Stimulated activated naive CD8-positive, alpha-beta T cell treated with anti-CD3 and anti-CD28 coated beads, Interleukin-15, amount 100 ng/mL, for 72 hours (primary cell): ENCODE results near the gene LHX5.
"Not testable (repeated sequence)": the region's sequence is repeated elsewhere in the genome, so short reads cannot be mapped to it uniquely, and the experiment has no call there.

Experiments used
- ATAC-seq: fragments of 150-1000 bp; cut with Tn5 transposase; 2 replicates; pipeline ENCODE4 v1.10.0; 2021; ENCODE audit warnings: mild to moderate bottlenecking, moderate library complexity
- DNase-seq, 2 donors: peaks; one replicate each; pipeline ENCODE4 v3.0.0; 2021 to 2022
- H3K27ac Mint-ChIP-seq, 2 donors: one replicate each; pipeline ENCODE4 v1.8.0; 2022; ENCODE audit warnings: mild to moderate bottlenecking in 2 of 2, mixed read lengths in 2 of 2, moderate library complexity in 2 of 2
- H3K27me3 Mint-ChIP-seq: one replicate; pipeline ENCODE4 v1.8.0; 2022; ENCODE audit warnings: mixed read lengths
- H3K4me1 Mint-ChIP-seq: one replicate; pipeline ENCODE4 v1.8.0; 2022; ENCODE audit warnings: mild to moderate bottlenecking, mixed read lengths
- H3K4me3 Mint-ChIP-seq, 2 donors: one replicate each; pipeline ENCODE4 v1.8.0; 2022; ENCODE audit warnings: mild to moderate bottlenecking in 2 of 2, mixed read lengths in 2 of 2, moderate library complexity in 1 of 2
- H3K9me3 Mint-ChIP-seq, 2 donors: one replicate each; pipeline ENCODE4 v1.8.0; 2022; ENCODE audit warnings: mixed read lengths in 2 of 2

The LHX5 gene

DNA sequence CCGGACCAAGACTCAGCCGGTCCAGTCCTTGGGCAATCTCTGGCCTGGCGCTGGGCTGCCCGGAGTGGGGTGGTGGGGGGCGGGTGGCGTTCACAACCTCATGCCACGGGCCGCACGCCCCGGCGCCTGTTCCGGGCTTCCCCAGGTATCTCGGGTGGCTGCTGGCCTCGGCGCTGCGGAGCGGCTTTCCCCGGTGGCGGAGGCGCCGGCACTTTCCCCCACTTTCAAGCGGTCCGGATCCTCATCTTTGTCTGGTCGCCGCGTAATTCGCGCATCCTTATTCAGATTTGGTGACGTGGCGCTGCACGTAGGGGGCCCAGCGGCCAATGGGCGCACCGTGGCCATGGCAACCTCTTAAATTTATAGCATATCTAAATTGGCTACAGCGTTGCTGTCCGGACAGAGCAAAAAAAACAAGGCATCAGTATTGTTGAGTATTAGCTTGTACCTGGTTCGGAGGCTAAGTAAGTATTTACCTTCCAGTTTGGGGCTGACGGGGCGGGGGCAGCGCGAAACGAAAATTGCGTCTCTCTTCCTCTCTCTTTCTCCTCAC is at the start of gene LHX5:
LHX5 (minus strand) TSS at position 253 of the 553 bp plus-strand sequence. CDS start 373 bp downstream, outside the sequence.
- Mint-ChIP-seq H3K4me1 (peaks cover 30% of the 10 kb centered on the region), H3K27me3 (peaks cover 99% of the 10 kb centered on the region), H3K27ac (no peak within 1 kb of the TSS), H3K4me3 (peak within 1 kb of the TSS in 1 of 2 donors; percentile 55), H3K9me3 (no peaks in the 10 kb centered on the region)
- ATAC-seq (no peak), DNase-seq (peak in 1 of 2 donors; percentile 10)

DNA sequence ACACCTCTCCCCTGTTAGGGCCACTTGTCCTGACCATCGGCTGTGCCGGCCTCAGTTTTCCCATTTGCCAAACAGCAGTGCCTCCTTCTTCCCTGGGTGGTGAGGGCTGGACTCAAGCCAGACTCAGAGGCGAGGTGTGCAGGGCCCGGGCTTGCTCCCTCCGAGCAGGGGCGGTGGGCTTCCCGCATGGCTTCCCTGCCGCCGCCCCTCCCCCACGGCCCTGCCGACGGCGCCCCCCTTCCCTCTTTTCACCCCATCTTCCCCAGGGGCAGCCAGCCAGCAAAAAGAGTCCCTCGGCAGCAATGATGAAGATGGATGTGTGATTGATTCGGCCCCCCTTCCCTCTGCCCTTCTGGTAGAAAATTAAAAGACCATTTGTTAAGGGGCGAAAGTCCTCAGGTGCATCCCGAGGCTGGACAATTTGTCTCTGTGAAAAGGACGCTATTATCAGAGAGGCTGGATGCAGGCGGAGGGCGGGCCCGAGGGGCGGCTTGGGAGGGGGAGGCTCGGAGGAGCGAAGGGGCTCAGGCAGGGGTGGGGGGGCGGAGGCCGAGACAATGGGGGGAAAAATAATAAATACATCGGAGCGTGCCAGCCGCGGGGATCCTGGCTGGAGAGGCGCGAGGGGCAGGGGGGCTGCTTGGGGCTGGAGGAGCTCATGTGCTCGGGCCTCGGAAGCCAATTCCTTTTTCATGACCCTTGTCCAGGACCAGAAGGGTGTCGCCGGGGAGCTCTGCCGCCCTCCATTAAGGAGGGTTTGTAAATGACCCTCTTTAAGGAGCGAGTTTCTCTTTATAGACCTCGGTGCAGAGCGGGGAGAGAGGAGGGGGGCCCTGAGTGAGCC is 48.0 kb upstream of the LHX5 start:
- DNase-seq (no peak), ATAC-seq (no peak)
- H3K27me3 Mint-ChIP-seq, result peaks cover 98% of the 10 kb centered on the region
- no peak overlapping the region for H3K27ac Mint-ChIP-seq
- no peak overlapping the region for H3K4me3 Mint-ChIP-seq
- H3K9me3 Mint-ChIP-seq, result no peaks in the 10 kb centered on the region
- H3K4me1 Mint-ChIP-seq, result peaks cover 10% of the 10 kb centered on the region

DNA sequence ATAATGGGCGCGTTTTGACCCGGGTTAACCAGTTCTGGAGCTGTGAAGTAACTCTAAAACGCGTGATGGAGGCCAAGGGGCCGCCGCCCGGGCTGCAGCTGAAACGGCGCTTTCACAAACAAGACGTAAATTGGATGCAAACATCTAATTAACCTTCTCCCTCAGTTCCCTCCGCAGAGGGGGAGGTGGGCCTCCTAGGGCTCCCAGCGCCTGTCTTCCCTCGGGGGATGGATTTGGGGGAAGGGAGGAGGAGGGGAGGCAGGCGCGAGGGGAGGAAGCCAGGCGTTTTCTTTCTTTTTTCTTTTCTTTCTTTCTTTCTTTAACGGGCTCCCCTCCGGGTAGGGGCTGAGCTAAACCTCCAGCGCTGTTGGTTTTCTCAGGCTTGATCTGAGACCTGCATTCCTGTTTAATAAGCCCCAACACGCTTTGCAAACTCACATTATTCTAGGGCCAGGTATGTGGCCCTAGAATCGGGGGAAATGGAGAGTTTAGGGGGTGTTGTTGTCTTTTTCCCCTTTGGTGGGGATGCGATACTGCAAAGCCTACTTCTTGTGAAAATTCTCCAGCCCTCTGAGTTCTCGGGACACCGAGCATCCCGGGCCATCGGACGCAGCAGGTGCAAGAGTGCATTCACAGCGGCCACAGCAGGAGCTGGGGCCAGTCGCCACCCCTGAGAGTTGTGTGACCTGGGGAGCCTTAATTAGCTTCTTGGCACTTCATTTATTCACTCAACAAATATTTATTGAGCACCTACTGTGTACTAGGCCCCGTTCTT is 43.6 kb upstream of the LHX5 start:
- Mint-ChIP-seq H3K9me3 (no peaks in the 10 kb centered on the region), H3K4me3 (no peak overlapping the region), H3K27me3 (peaks cover 94% of the 10 kb centered on the region), H3K4me1 (peaks cover 10% of the 10 kb centered on the region), H3K27ac (no peak overlapping the region)
- no peak for ATAC-seq
- no peak for DNase-seq

DNA sequence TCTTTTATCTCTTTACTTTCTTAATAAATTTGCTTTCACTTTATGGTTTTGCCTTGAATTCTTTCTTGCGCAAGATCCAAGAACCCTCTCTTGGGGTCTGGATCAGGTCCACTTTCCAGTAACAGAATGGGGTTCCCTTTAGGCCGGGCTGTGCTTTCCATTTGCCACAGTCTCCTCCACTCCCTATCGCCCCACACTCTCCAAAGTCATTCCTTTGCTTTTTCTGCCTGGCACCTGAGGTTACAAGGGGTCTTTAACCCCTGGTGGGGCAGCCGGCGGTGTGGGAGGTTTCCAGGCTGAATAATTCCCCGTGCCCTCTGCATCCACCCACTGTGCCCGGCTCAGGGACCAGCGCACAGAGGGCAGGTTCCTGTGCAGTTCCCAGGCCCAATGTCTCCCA is 42.9 kb upstream of the LHX5 start:
- DNase-seq (no peak), ATAC-seq (no peak)
- H3K9me3 Mint-ChIP-seq, result no peaks in the 10 kb centered on the region
- peaks cover 94% of the 10 kb centered on the region for H3K27me3 Mint-ChIP-seq
- no peak overlapping the region for H3K27ac Mint-ChIP-seq
- H3K4me1 Mint-ChIP-seq, result peaks cover 10% of the 10 kb centered on the region
- H3K4me3 Mint-ChIP-seq, result no peak overlapping the region

DNA sequence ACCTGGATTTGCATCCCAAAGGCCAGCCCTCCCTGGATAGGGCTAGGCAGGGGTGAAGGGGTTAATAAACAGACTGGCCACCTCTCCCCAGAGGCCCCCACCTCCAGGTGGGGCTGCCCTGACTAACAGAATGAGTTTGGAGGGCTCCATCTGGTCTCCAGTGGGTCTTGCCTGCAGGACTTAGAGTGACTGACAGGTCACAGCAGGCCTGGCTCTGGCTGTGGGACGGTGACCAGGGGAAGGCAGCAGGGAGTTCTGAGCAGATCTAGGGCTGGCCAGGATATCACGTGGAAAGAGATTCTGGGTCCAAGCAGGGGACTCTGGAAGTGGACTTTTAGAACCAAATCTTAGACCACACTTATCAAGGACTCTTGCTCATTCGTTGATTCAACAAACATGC is 40.9 kb upstream of the LHX5 start:
- Mint-ChIP-seq H3K9me3 (peaks cover 0 to 4% of the 10 kb centered on the region in 2 donors), H3K27me3 (peaks cover 82% of the 10 kb centered on the region), H3K4me1 (peaks cover 10% of the 10 kb centered on the region), H3K4me3 (no peak overlapping the region), H3K27ac (no peak overlapping the region)
- no peak for DNase-seq
- ATAC-seq, result no peak

DNA sequence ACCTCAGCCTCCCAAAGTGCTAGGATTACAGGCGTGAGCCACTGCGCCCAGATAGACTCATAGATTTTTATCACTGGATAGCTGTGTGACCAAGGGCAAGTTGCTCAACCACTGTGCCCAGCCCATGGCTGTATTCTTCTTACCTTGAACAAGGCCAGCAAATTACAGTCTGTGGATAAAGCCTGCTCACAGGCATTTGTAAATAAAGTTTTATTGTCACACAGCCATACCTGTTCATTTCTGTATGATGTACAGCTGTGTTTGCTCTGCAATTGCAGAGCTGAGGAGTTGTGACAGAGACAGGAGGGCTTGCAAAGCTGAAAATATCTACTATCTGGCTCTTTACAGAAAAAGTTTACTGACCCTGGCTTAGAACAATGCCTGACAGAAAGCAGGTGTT is 35.2 kb upstream of the LHX5 start:
- Mint-ChIP-seq H3K27ac (no peak overlapping the region), H3K4me3 (no peak overlapping the region), H3K9me3 (peaks cover 0 to 4% of the 10 kb centered on the region in 2 donors), H3K4me1 (no peaks in the 10 kb centered on the region), H3K27me3 (peaks cover 49% of the 10 kb centered on the region)
- no peak for ATAC-seq
- no peak for DNase-seq

DNA sequence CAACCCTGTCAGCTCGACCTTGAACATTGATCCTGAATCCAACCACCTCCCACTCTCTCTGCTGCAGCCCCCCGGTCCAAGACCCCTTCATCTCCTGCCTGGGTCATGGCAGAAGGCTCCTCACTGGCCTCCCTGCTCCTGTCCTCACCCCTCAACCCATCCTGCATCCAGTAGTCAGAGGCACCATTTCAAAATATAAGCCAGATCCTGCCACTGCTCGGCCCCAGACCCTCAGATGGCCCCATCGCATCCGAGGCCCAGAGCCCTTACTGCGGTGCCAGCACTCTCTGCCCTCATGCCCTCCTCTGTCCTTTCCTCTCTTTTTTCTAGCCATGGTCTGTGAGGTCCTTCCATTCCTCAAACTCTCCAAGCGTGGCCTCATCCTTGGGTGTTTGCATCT is 34.3 kb upstream of the LHX5 start:
- DNase-seq (no peak), ATAC-seq (no peak)
- Mint-ChIP-seq H3K9me3 (peaks cover 0 to 4% of the 10 kb centered on the region in 2 donors), H3K27ac (no peak overlapping the region), H3K4me3 (no peak overlapping the region), H3K27me3 (peaks cover 49% of the 10 kb centered on the region), H3K4me1 (no peaks in the 10 kb centered on the region)

DNA sequence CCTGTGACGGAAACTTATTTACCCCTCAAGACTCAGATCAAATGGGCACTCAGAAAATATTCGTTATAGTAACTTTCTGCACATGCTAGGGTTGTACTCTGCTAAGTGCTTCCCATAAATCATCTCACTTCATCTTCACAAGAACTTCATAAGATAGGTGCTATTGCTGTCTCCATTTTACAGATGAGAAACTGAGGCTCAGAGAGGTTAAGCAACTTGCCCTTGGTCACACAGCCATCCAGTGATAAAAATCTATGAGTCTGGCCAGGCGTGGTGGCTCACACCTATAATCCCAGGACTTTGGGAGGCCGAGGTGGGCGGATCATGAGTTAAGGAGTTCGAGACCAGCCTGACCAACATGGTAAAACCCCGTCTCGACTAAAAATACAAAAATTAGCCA is 33.2 kb upstream of the LHX5 start:
- H3K27ac Mint-ChIP-seq, result no peak overlapping the region
- H3K27me3 Mint-ChIP-seq, result peaks cover 49% of the 10 kb centered on the region
- peaks cover 0 to 4% of the 10 kb centered on the region in 2 donors for H3K9me3 Mint-ChIP-seq
- DNase-seq (no peak), ATAC-seq (no peak)
- H3K4me1 Mint-ChIP-seq, result no peaks in the 10 kb centered on the region
- no peak overlapping the region for H3K4me3 Mint-ChIP-seq

DNA sequence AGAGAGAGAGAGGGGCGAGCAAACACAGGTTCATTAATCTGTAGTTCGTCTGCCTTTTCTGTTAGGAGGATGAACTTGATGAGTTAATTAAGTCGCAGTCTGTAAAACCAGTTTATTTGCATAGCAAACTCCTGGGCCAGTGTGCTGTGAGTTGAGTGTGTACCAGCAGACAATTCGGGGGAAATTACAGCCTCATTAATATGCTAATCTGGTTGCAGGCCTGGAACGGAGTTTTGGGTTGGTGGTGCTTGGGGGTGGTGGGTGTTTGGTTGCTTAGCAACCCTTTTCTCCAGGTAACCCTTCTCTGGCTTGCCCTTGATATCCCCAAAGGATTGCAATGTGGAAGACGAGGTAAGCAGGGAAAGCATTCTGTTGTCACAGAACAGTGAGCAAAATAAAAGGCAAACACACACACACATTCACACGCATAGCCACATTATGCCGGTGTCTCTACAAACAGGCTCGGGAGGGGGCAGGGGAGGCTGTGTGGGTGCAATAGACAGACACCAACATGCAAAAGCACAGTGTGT is 29.2 kb upstream of the LHX5 start:
- ATAC-seq, result no peak
- Mint-ChIP-seq H3K9me3 (no peaks in the 10 kb centered on the region), H3K4me1 (no peaks in the 10 kb centered on the region), H3K4me3 (no peak overlapping the region), H3K27me3 (peaks cover 35% of the 10 kb centered on the region), H3K27ac (no peak overlapping the region)
- DNase-seq, result no peak

DNA sequence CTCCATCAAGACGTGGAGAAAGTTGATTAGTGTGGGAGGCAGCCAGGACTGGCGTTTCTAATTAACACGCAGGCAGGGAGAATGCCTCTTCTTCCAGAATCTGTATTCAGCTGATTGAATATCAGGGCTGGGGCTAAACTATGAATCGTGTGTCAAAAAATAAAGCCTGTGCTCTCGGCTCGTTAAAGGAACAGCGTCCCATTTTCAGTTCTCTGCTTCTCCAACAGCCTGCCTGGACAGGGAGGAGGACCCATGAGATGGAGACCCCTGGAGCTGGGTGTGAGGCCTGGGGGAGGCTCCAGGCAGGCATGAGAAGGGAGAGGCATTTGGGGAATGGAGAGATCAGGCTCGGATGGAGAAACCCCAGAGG is 28.6 kb upstream of the LHX5 start:
- H3K4me3 Mint-ChIP-seq, result no peak overlapping the region
- peak overlapping the region in 1 of 2 donors; percentile 52 for H3K27ac Mint-ChIP-seq
- no peaks in the 10 kb centered on the region for H3K9me3 Mint-ChIP-seq
- no peaks in the 10 kb centered on the region for H3K4me1 Mint-ChIP-seq
- no peak for ATAC-seq
- H3K27me3 Mint-ChIP-seq, result peaks cover 35% of the 10 kb centered on the region
- DNase-seq, result no peak

DNA sequence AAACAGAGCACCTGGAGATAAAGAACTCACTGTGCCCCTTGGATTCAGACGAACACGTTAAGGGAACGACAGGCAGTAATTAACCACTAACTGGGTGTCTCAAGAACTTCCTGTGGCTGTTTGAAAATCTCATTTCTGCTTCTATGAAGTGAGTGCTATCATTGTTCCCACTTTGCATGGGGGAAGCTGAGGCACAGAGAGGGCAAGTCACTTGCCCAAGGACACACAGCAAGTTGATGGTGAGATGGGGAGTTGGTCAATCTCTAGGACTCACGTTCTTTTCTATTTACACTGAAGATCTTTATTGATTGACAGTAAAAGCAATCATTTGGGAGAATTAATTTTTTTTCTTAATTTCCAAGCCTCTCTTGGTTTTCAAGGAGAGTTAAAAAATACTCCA is 26.8 kb upstream of the LHX5 start:
- no peaks in the 10 kb centered on the region for H3K4me1 Mint-ChIP-seq
- DNase-seq (no peak), ATAC-seq (no peak)
- H3K27ac Mint-ChIP-seq, result no peak overlapping the region
- H3K9me3 Mint-ChIP-seq, result no peaks in the 10 kb centered on the region
- no peak overlapping the region for H3K4me3 Mint-ChIP-seq
- peaks cover 35% of the 10 kb centered on the region for H3K27me3 Mint-ChIP-seq

DNA sequence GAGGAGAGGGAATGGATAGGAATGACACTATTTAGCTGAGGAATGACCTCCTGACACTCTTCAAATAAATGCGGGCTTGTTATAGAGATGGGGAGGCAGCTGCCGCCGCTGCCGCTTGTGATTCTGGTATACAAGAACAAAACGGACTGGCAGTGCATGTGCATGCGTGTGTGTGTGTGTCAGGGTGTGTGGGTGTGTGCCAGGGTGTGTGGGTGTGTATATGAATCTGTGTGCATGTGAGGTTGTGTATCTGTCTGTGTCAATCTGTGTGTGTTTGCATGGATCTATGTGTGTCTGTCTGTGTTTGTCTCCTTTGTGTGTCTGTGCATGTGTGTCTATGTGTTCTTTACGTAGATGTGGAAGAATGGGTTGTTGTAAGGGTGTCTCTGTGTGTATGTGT is 26.0 kb upstream of the LHX5 start:
- Mint-ChIP-seq H3K4me3 (no peak overlapping the region), H3K9me3 (no peaks in the 10 kb centered on the region), H3K4me1 (no peaks in the 10 kb centered on the region), H3K27ac (no peak overlapping the region), H3K27me3 (peaks cover 35% of the 10 kb centered on the region)
- no peak for DNase-seq
- ATAC-seq, result no peak

DNA sequence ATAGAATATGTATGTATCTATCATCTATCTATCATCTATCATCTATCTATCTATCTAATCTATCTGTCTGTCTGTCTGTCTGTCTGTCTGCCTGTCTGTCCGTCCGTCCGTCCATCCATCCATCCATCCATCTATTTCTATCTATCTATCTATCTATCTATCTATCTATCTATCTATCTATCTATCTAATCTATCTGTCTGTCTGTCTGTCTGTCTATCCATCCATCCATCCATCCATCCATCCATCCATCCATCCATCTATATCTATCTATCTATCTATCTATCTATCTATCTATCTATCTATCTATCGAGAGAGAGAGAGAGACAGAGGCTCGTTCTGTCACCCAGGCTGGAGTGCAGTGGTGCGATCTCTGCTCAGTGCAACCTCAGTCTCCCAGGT is 24.3 kb upstream of the LHX5 start:
- not testable (repeated sequence) for H3K4me1 Mint-ChIP-seq, H3K4me3 Mint-ChIP-seq, ATAC-seq, DNase-seq, H3K9me3 Mint-ChIP-seq, H3K27ac Mint-ChIP-seq
- peaks cover 23% of the 10 kb centered on the region for H3K27me3 Mint-ChIP-seq

DNA sequence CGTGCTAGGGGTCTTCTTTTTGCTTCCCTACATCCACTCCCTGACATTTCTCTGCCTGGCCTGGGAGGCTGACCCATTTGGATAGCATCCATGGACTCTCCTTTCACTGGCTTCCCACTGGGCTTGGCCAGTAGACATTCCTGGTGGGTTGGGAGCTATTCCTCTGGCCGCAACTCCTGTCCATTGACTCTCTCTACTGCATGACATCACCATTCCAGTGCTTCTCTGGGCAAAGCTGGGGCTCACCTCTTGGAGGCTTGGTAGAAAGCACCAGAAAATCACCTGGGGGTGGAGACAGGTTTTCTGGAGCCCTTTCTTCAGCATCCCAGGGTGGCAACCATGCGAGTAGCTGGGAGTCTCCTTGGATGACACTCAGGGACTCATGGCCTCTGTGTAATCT is 16.7 kb upstream of the LHX5 start:
- ATAC-seq (no peak), DNase-seq (no peak)
- Mint-ChIP-seq H3K27ac (no peak overlapping the region), H3K9me3 (peaks cover 7% of the 10 kb centered on the region in 2 donors), H3K27me3 (peaks cover 42% of the 10 kb centered on the region), H3K4me1 (no peaks in the 10 kb centered on the region), H3K4me3 (no peak overlapping the region)

DNA sequence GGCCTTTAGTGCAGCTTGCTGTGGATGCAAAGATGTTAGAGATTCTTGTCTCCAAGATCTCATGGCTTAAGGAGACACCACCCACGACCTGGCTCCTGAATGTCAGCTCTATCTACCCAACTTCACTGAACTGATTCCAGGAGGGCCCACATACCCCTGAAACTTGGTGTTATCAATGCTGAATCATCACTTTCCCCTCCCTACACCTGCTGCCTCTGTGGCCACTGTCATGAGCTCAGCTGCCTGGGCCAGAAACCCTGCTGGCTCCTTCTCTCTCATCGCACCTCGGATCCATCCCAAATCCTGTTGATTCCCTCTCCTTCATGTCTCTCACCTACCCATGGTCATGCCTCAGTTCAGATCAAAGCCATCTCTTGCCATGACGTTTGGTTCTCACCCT is 15.1 kb upstream of the LHX5 start:
- Mint-ChIP-seq H3K27ac (no peak overlapping the region), H3K4me3 (no peak overlapping the region), H3K4me1 (no peaks in the 10 kb centered on the region), H3K27me3 (peaks cover 55% of the 10 kb centered on the region), H3K9me3 (peaks cover 7% of the 10 kb centered on the region in 2 donors)
- ATAC-seq (no peak), DNase-seq (no peak)

DNA sequence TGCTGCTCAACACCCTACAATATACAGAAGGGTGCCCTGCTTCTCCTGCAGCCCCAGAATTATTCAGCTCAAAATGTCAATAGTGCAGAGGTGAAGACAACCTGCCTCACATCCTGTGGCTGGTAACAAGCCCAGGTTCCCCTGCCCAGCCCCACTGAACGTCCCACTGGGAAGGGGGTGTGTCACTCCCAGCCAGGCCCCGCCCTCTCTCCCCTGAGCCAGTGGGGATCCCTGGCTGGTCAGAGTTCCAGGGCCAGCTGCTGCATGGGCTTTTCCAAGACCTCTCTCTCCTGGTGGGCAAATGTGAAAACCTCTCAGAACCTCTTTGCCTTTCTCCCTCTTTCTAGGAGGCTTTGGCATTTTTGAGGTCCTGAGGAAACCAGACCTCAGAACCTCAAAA is 13.7 kb upstream of the LHX5 start:
- DNase-seq, result no peak
- H3K27me3 Mint-ChIP-seq, result peaks cover 56% of the 10 kb centered on the region
- no peak overlapping the region for H3K4me3 Mint-ChIP-seq
- no peak for ATAC-seq
- no peak overlapping the region for H3K27ac Mint-ChIP-seq
- no peaks in the 10 kb centered on the region for H3K9me3 Mint-ChIP-seq
- no peaks in the 10 kb centered on the region for H3K4me1 Mint-ChIP-seq
